CD4-positive, alpha-beta T cell (primary cell): Measurements from ENCODE around the gene EVC2. TPM values are rescaled to one million over a fixed set of nuclear protein-coding genes. Genes with fewer than 3 reads are reported as not detected.

Experiments
- ATAC-seq: fragments of 200-7000 bp; cut with Tn5 transposase; one replicate; pipeline ENCODE4 v1.10.0; 2022; ENCODE audit warnings: mild to moderate bottlenecking; ENCODE audit not compliant: poor library complexity
- CTCF ChIA-PET: fragments of 350-600 bp; sonication (Branson Sonifier 250); formaldehyde crosslinking; loops from one replicate; lab custom pipeline; 2021; ENCODE audit warnings: antibody characterized with exemption, inconsistent platforms; lab: Charles Lee
- POLR2A ChIA-PET: fragments of 350-600 bp; sonication (Branson Sonifier 250); formaldehyde crosslinking; loops from one replicate; lab custom pipeline; 2021; ENCODE audit warnings: antibody characterized with exemption, inconsistent platforms; lab: Charles Lee
- DNase-seq, 14 experiments: peaks; one replicate each; pipeline ENCODE4 v3.0.0-alpha.2; 2013 to 2020; ENCODE audit warnings: mixed read lengths in 2 of 14
- H3K27ac ChIP-seq, 2 donors: one replicate each; pipeline versions ENCODE4 v1.5.1 to v1.7.0; 2013; ENCODE audit warnings: low read length in 2 of 2, low read depth in 1 of 2, mild to moderate bottlenecking in 1 of 2
- H3K27me3 ChIP-seq, 2 experiments: 1 replicate in 1 of 2; 2 replicates in 1 of 2; pipeline versions ENCODE4 v1.6.1 to v1.7.0; 2013; ENCODE audit warnings: low read length in 2 of 2, control low read depth in 1 of 2, mild to moderate bottlenecking in 1 of 2, moderate library complexity in 1 of 2; ENCODE audit not compliant: insufficient read depth in 2 of 2, control insufficient read depth in 1 of 2
- H3K36me3 ChIP-seq: one replicate; pipeline ENCODE4 v1.6.1; 2013; ENCODE audit warnings: low read length, control low read depth; ENCODE audit not compliant: insufficient read depth
- H3K4me1 ChIP-seq: one replicate; pipeline ENCODE4 v1.6.1; 2013; ENCODE audit warnings: low read length, control low read depth; ENCODE audit not compliant: insufficient read depth
- H3K4me3 ChIP-seq: one replicate; pipeline ENCODE4 v1.5.1; 2013; ENCODE audit warnings: mild to moderate bottlenecking, low read length, moderate library complexity
- H3K9me3 ChIP-seq, 2 experiments: 1 replicate in 1 of 2; 2 replicates in 1 of 2; pipeline versions ENCODE4 v1.6.1 to v1.7.0; 2013; ENCODE audit warnings: low read length in 2 of 2, mild to moderate bottlenecking in 2 of 2, control low read depth in 1 of 2, moderate library complexity in 1 of 2; ENCODE audit not compliant: control insufficient read depth in 1 of 2, insufficient read depth in 1 of 2
- H3K27ac Mint-ChIP-seq: one replicate; pipeline ENCODE4 v1.8.0; 2020; ENCODE audit warnings: mixed read lengths
- H3K27me3 Mint-ChIP-seq: one replicate; pipeline ENCODE4 v1.8.0; 2021; ENCODE audit warnings: mixed read lengths
- H3K36me3 Mint-ChIP-seq: one replicate; pipeline ENCODE4 v1.8.0; 2021; ENCODE audit warnings: low read depth, mixed read lengths
- H3K4me1 Mint-ChIP-seq: one replicate; pipeline ENCODE4 v1.8.0; 2021; ENCODE audit warnings: low read depth, mixed read lengths
- H3K4me3 Mint-ChIP-seq: one replicate; pipeline ENCODE4 v1.8.0; 2020; ENCODE audit warnings: mild to moderate bottlenecking, mixed read lengths
- H3K9me3 Mint-ChIP-seq: one replicate; pipeline ENCODE4 v1.8.0; 2020; ENCODE audit warnings: mixed read lengths
- CTCF ChIP-seq: fragments of 200-600 bp; IDR thresholded peaks from one replicate; pipeline ENCODE4 v1.8.0; 2022; ENCODE audit warnings: antibody characterized with exemption, mild to moderate bottlenecking
- intact Hi-C, 2 experiments: fragments of 100-400 bp; cut with DNase I in 1 of 2; cut with micrococcal nuclease in 1 of 2; formaldehyde crosslinking; loops; one replicate each; pipeline versions ENCODE4 v1.15.1 to v1.9.0; 2023 to 2025; cut with DNase I, micrococcal nuclease
- total RNA-seq, 174 experiments: library from RNA in 2 of 174; stranded (reverse) in 2 of 174; gene quantifications; one replicate each; pipeline ENCODE4 v1.2.3 and lab custom pipeline; 2021 to 2026

The EVC2 gene
- total RNA-seq, 2 experiments from 2014 or later: 1.1 to 1.3 TPM

- no peaks in the 10 kb centered on the region for H3K4me1 Mint-ChIP-seq
- peaks cover 0 to 24% of the 10 kb centered on the region in 2 experiments for H3K9me3 ChIP-seq
- no peaks in the 10 kb centered on the region for H3K9me3 Mint-ChIP-seq
- no peak overlapping the region for H3K27ac ChIP-seq
- no peaks in the 10 kb centered on the region for H3K27me3 Mint-ChIP-seq
- no peak for ATAC-seq
- no peak overlapping the region for H3K4me3 ChIP-seq
- H3K27me3 ChIP-seq: no peaks in the 10 kb centered on the region
- CTCF ChIA-PET: no interaction called here
- no peak overlapping the region for H3K27ac Mint-ChIP-seq
- no peaks in the 10 kb centered on the region for H3K36me3 Mint-ChIP-seq
- no peak for DNase-seq
- intact Hi-C loops: no loop called here
- H3K4me1 ChIP-seq: no peaks in the 10 kb centered on the region
- no peak overlapping the region for H3K4me3 Mint-ChIP-seq
- POLR2A ChIA-PET: no interaction called here
- no peaks in the 10 kb centered on the region for H3K36me3 ChIP-seq
- no peak for TF ChIP-seq CTCF
These were observed 42.7 kb upstream of the EVC2 start for GRCh38 chr4:5750946-5751665.

DNA sequence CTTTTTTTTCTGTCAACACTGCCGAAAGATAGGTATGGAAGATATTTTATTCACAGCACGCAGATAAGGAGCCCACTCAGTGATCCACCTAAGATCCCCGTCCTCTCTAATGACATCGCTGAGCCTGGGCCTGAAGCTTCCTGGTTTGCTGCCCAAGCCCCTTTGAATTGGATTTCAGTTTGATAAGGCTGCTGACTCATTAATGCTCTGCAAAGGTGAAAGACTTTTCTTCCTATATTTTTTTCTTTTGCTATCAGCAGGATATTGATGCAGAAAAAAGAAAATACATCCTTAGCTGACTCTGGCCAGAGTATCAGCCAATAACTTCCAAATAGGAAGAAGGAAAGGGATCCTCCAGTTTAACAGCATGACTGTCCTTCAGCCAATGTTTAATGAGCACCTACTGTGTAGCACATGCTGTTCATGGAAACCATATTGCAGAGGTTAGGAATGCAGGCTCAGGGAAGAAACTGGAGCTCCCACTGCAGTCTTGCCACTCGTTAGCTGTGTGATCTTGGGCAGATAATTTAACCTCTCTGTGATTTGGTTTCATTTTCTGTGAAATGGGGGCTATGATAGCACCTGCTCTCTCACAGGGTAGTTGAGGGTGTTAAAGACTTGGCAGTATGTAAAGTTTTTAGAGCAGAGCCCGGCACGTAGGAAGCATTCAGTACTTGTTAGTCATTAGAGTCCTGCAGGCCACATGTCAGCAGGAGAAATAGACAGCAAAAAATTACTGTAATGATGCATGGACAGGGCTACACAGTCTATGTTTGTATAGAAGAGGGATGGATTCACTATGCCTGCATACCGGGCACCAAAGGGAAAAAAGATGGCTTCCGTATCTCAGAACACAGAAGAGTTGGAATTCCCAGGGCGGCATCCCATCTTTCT lies 41.9 kb upstream of the EVC2 start:
- ATAC-seq (no peak), DNase-seq (no peak)
- CTCF ChIA-PET: no interaction called here
- no peaks in the 10 kb centered on the region for H3K9me3 Mint-ChIP-seq
- no peaks in the 10 kb centered on the region for H3K36me3 Mint-ChIP-seq
- H3K4me1 Mint-ChIP-seq: no peaks in the 10 kb centered on the region
- H3K9me3 ChIP-seq: peaks cover 0 to 19% of the 10 kb centered on the region in 2 experiments
- H3K4me3 ChIP-seq: no peak overlapping the region
- H3K27ac ChIP-seq: no peak overlapping the region
- no peak overlapping the region for H3K27ac Mint-ChIP-seq
- no peak overlapping the region for H3K4me3 Mint-ChIP-seq
- no peak for TF ChIP-seq CTCF
- H3K4me1 ChIP-seq: no peaks in the 10 kb centered on the region
- no peaks in the 10 kb centered on the region for H3K27me3 Mint-ChIP-seq
- intact Hi-C loops: no loop called here
- H3K27me3 ChIP-seq: no peaks in the 10 kb centered on the region
- POLR2A ChIA-PET: no interaction called here
- no peaks in the 10 kb centered on the region for H3K36me3 ChIP-seq

DNA sequence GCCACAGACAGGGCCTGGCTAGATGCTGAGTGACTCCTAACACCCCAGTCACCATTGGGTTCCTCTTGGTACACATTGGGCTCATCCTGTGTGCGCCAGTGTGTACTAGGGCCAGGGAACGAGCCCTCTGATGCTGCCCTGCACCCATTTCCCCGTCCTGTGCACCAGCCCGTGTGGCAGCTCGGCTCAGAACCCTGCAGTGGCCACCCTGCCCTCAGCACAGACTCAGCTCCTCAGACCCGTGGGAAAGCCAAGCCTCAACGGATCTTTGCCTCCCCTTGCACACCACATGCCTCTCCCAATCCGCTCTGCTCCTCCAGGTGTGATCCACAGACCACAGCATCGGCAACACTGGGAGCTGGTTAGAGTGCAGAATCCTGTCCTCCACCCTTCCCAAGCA lies 41.2 kb upstream of the EVC2 start:
- intact Hi-C loops: no loop called here
- Mint-ChIP-seq H3K36me3 (no peaks in the 10 kb centered on the region), H3K4me1 (no peaks in the 10 kb centered on the region)

More for the DNA sequence above, 41.2 kb upstream of the EVC2 start:
- no peak overlapping the region for H3K4me3 ChIP-seq
- ATAC-seq (no peak), DNase-seq (no peak)
- no peaks in the 10 kb centered on the region for H3K4me1 ChIP-seq
- Mint-ChIP-seq H3K27me3 (no peaks in the 10 kb centered on the region), H3K9me3 (no peaks in the 10 kb centered on the region), H3K4me3 (no peak overlapping the region), H3K27ac (no peak overlapping the region)
- no peak overlapping the region for H3K27ac ChIP-seq
- peaks cover 0 to 12% of the 10 kb centered on the region in 2 experiments for H3K9me3 ChIP-seq
- no peaks in the 10 kb centered on the region for H3K27me3 ChIP-seq
- TF ChIP-seq CTCF: no peak
- H3K36me3 ChIP-seq: no peaks in the 10 kb centered on the region
- ChIA-PET POLR2A (no interaction called here), CTCF (no interaction called here)
